Mesendoderm (in vitro differentiated cells): ENCODE results near the gene DHRS4.
"Not testable (repeated sequence)": the region's sequence is repeated elsewhere in the genome, so short reads cannot be mapped to it uniquely, and the experiment has no call there.

Experiments
- DNase-seq: peaks from one replicate; pipeline ENCODE4 v3.0.0; 2013
- H2AK5ac ChIP-seq: 2 replicates; pipeline ENCODE4 v1.6.1; 2013; ENCODE audit warnings: low read length, inconsistent platforms
- H2BK120ac ChIP-seq: 2 replicates; pipeline ENCODE4 v1.6.1; 2013; ENCODE audit warnings: low read depth, mild to moderate bottlenecking, low read length, moderate library complexity, mixed read lengths
- H2BK15ac ChIP-seq: replicated peaks from 2 replicates; pipeline ENCODE4 v1.6.1; 2013; ENCODE audit warnings: low read depth, mild to moderate bottlenecking, moderate library complexity
- H2BK5ac ChIP-seq: 2 replicates; pipeline ENCODE4 v1.6.1; 2013; ENCODE audit warnings: low read length, inconsistent platforms
- H3K18ac ChIP-seq: 2 replicates; pipeline ENCODE4 v1.6.1; 2013; ENCODE audit warnings: mild to moderate bottlenecking, low read length, mixed read lengths
- H3K23ac ChIP-seq: one replicate; pipeline ENCODE4 v1.6.1; 2013; ENCODE audit warnings: low read length
- H3K27ac ChIP-seq: 2 replicates; pipeline ENCODE4 v1.5.1; 2013; ENCODE audit warnings: low read depth, mild to moderate bottlenecking, inconsistent platforms, low read length, moderate library complexity
- H3K27me3 ChIP-seq: 2 replicates; pipeline ENCODE4 v1.6.1; 2013; ENCODE audit warnings: low read length, control low read depth, mild to moderate bottlenecking, inconsistent platforms; ENCODE audit not compliant: insufficient read depth, poor library complexity
- H3K36me3 ChIP-seq: 2 replicates; pipeline ENCODE4 v1.6.1; 2013; ENCODE audit warnings: low read length, inconsistent platforms; ENCODE audit not compliant: control insufficient read depth, insufficient read depth
- H3K4ac ChIP-seq: one replicate; pipeline ENCODE4 v1.6.1; 2013; ENCODE audit warnings: low read depth, mild to moderate bottlenecking, low read length, moderate library complexity
- H3K4me1 ChIP-seq: 2 replicates; pipeline ENCODE4 v1.6.1; 2013; ENCODE audit warnings: low read depth, low read length, inconsistent platforms; ENCODE audit not compliant: control insufficient read depth
- H3K4me2 ChIP-seq: 2 replicates; pipeline ENCODE4 v1.6.1; 2013; ENCODE audit warnings: low read length
- H3K4me3 ChIP-seq: 2 replicates; pipeline ENCODE4 v1.5.1; 2013; ENCODE audit warnings: mild to moderate bottlenecking, low read length
- H3K56ac ChIP-seq: one replicate; pipeline ENCODE4 v1.6.1; 2013; ENCODE audit warnings: low read length
- H3K79me1 ChIP-seq: 2 replicates; pipeline ENCODE4 v1.6.1; 2013; ENCODE audit warnings: low read length, inconsistent platforms
- H3K79me2 ChIP-seq: 2 replicates; pipeline ENCODE4 v1.6.1; 2013; ENCODE audit warnings: mild to moderate bottlenecking, low read length; ENCODE audit not compliant: control insufficient read depth, insufficient read depth
- H3K9ac ChIP-seq: 2 replicates; pipeline ENCODE4 v1.6.1; 2013; ENCODE audit warnings: low read length, inconsistent platforms
- H4K5ac ChIP-seq: one replicate; pipeline ENCODE4 v1.6.1; 2013; ENCODE audit warnings: low read length
- H4K8ac ChIP-seq: one replicate; pipeline ENCODE4 v1.6.1; 2013; ENCODE audit warnings: low read depth, mild to moderate bottlenecking, control low read depth, low read length, moderate library complexity
- WGBS: extraction: QIAGEN DNeasy Blood & Tissue Kit; methylation state at CpG from one replicate; pipeline ENCODE4 v1.1.7; 2013; ENCODE audit warnings: low lambda C conversion rate, missing lambda C conversion rate; ENCODE audit not compliant: insufficient coverage; ENCODE audit errors: extremely low coverage; 5-methylcytosine and 5-hydroxymethylcytosine counted together

The DHRS4 gene

GRCh38 chr14:24001078-24001477 lies 47.5 kb downstream of the DHRS4 start:
- H3K56ac ChIP-seq, H2BK120ac ChIP-seq, H3K4ac ChIP-seq, DNase-seq, H3K23ac ChIP-seq, H2BK5ac ChIP-seq, H3K36me3 ChIP-seq, H2AK5ac ChIP-seq, H3K79me2 ChIP-seq, H3K79me1 ChIP-seq, H3K27me3 ChIP-seq, H2BK15ac ChIP-seq, H3K4me2 ChIP-seq, H3K4me1 ChIP-seq, H4K5ac ChIP-seq, H4K8ac ChIP-seq, H3K18ac ChIP-seq, H3K27ac ChIP-seq, H3K9ac ChIP-seq, H3K4me3 ChIP-seq: not testable (repeated sequence)

DNA sequence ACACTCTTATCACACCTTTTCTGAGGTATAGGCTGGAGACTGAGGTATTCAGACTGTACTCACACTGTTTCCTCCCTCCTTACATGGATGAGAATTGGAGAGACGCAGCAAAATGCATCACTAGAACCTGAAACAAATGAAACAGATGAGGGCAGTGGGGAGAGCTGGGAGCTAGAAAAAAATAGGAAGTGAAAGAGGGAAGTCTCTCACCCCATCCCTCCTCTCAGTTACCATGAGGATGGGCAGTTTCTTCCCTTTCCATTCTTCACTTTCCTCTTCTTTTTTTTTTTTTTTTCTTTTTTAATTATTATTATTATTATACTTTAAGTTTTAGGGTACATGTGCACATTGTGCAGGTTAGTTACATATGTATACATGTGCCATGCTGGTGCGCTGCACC lies 48.1 kb downstream of the DHRS4 start:
- H3K79me2 ChIP-seq, H3K4me1 ChIP-seq, H4K8ac ChIP-seq, H3K9ac ChIP-seq, H2BK15ac ChIP-seq, H3K56ac ChIP-seq, H3K27ac ChIP-seq, H3K18ac ChIP-seq, H3K36me3 ChIP-seq, H3K27me3 ChIP-seq, H3K4me2 ChIP-seq, H2BK120ac ChIP-seq, H3K4ac ChIP-seq, H2AK5ac ChIP-seq, H4K5ac ChIP-seq, H3K4me3 ChIP-seq, DNase-seq, H2BK5ac ChIP-seq, H3K23ac ChIP-seq, H3K79me1 ChIP-seq: not testable (repeated sequence)
- no CpG with 5 or more reads among the region's 2 CpGs for WGBS

- not testable (repeated sequence) for H2AK5ac ChIP-seq, H3K23ac ChIP-seq, H2BK15ac ChIP-seq, H2BK5ac ChIP-seq, H3K36me3 ChIP-seq, H4K5ac ChIP-seq, H2BK120ac ChIP-seq, H3K79me1 ChIP-seq, H3K18ac ChIP-seq, H4K8ac ChIP-seq, H3K79me2 ChIP-seq, H3K4me2 ChIP-seq, H3K4me3 ChIP-seq, H3K27me3 ChIP-seq, H3K4me1 ChIP-seq, H3K27ac ChIP-seq
- Histone ChIP-seq H3K56ac (peak overlapping the region; percentile 73), H3K9ac (peak overlapping the region; percentile 57), H3K4ac (peak overlapping the region; percentile 55)
- no CpG with 5 or more reads among the region's 15 CpGs for WGBS
- DNase-seq, result peak; percentile 5
Observed at GRCh38 chr14:24006471-24006816, 52.9 kb downstream of the DHRS4 start.

- not testable (repeated sequence) for H3K4me3 ChIP-seq, H3K36me3 ChIP-seq, H3K27ac ChIP-seq, H3K4me2 ChIP-seq, H4K8ac ChIP-seq, H3K79me2 ChIP-seq, H2BK15ac ChIP-seq, H4K5ac ChIP-seq, H2BK120ac ChIP-seq, H2AK5ac ChIP-seq, H3K27me3 ChIP-seq, H3K23ac ChIP-seq, H3K4me1 ChIP-seq, H3K79me1 ChIP-seq, H3K18ac ChIP-seq, H2BK5ac ChIP-seq
- H3K56ac ChIP-seq, result peak overlapping the region; percentile 79
- H3K4ac ChIP-seq, result peak overlapping the region; percentile 55
- peak overlapping the region; percentile 57 for H3K9ac ChIP-seq
- no CpG with 5 or more reads among the region's 62 CpGs for WGBS
- peak; percentile 17 for DNase-seq
Observed at GRCh38 chr14:24006817-24007652, 53.5 kb downstream of the DHRS4 start.

GRCh38 chr14:24011051-24011450 lies 57.5 kb downstream of the DHRS4 start:
- Histone ChIP-seq H3K4ac (no peak overlapping the region), H3K36me3 (no peaks in the 10 kb centered on the region), H3K27ac (no peak overlapping the region), H3K18ac (no peak overlapping the region), H3K23ac (no peak overlapping the region), H3K4me2 (no peak overlapping the region), H2BK15ac (no peak overlapping the region), H2AK5ac (no peak overlapping the region), H4K5ac (no peak overlapping the region), H3K79me2 (no peaks in the 10 kb centered on the region), H3K4me1 (no peaks in the 10 kb centered on the region), H4K8ac (no peak overlapping the region), H3K9ac (no peak overlapping the region), H3K4me3 (no peak overlapping the region), H2BK120ac (no peak overlapping the region), H2BK5ac (no peak overlapping the region), H3K27me3 (no peaks in the 10 kb centered on the region), H3K79me1 (no peaks in the 10 kb centered on the region), H3K56ac (no peak overlapping the region)
- no peak for DNase-seq
- WGBS, result no CpG with 5 or more reads among the region's 2 CpGs

- not testable (repeated sequence) for H2BK15ac ChIP-seq, H3K4me2 ChIP-seq, H3K4me3 ChIP-seq, H3K56ac ChIP-seq, H3K4ac ChIP-seq, DNase-seq, H3K9ac ChIP-seq, H3K79me1 ChIP-seq, H3K27me3 ChIP-seq, H4K5ac ChIP-seq, H3K4me1 ChIP-seq, H3K23ac ChIP-seq, H2BK120ac ChIP-seq, H3K36me3 ChIP-seq, H2BK5ac ChIP-seq, H3K79me2 ChIP-seq, H4K8ac ChIP-seq, H2AK5ac ChIP-seq, H3K27ac ChIP-seq, H3K18ac ChIP-seq
- WGBS, result no CpG with 5 or more reads among the region's 4 CpGs
Observed at GRCh38 chr14:24012726-24013273, 59.2 kb downstream of the DHRS4 start.
